Measurements from ENCODE around the gene BLOC1S1.

GRCh38 chr12:55706568-55707218 is 9.2 kb upstream of the BLOC1S1 start:
- TF ChIP-seq CTCF (IDR thresholded peaks at IDR 0.05) (no peak), POLR2A (IDR thresholded peaks at IDR 0.05) (no peak)

Data from uterus (tissue), 2 donors.